GM23338 (cell line): ENCODE results near the gene EDIL3. TPM values are rescaled to one million over a fixed set of nuclear protein-coding genes. Genes with fewer than 3 reads are reported as not detected.

Source experiments
- REST ChIP-seq: IDR thresholded peaks from one replicate; pipeline ENCODE4 v1.6.1; 2018; ENCODE audit warnings: antibody characterized with exemption; ENCODE audit not compliant: unreplicated experiment
- STAT1 ChIP-seq: IDR thresholded peaks from one replicate; pipeline ENCODE4 v1.6.1; 2016; ENCODE audit warnings: antibody characterized with exemption; ENCODE audit not compliant: unreplicated experiment
- ZNF331 ChIP-seq: fragments of 250-450 bp; sonication (Bioruptor Pico); IDR thresholded peaks from 2 replicates; pipeline ENCODE4 v1.5.0; 2020; ENCODE audit warnings: low read depth, mild to moderate bottlenecking, moderate library complexity
- ZNF462 ChIP-seq: fragments of 250-450 bp; sonication (Bioruptor Pico); IDR thresholded peaks from 2 replicates; pipeline ENCODE4 v1.5.0; 2020; ENCODE audit warnings: mild to moderate bottlenecking, moderate library complexity
- polyA plus RNA-seq: library from polyadenylated mRNA; unstranded; fragments of >200 nt; fragmentation: Nextera tagmentation; extraction: Ambion mirVana; gene quantifications from 2 replicates; pipeline ENCODE4 v1.2.1, GENCODE V29; 2016
- total RNA-seq: library from RNA; depleted of rRNA; stranded (reverse); fragments of >200 nt; shearing (Covaris generic); gene quantifications from 2 replicates; pipeline ENCODE4 v1.2.3, GENCODE V29; 2014
- TF ChIP-seq, protein P1 (sequence below), 2 experiments: fragments of 200-600 bp in 1 of 2; sonication (generic) in 1 of 2; conservative IDR thresholded peaks; 2 replicates each; pipeline versions ENCODE4 v1.5.1 to v1.6.1; 2016 to 2017; ENCODE audit warnings: antibody characterized with exemption in 2 of 2, low read depth in 2 of 2, mild to moderate bottlenecking in 2 of 2, moderate library complexity in 1 of 2
- TF ChIP-seq, protein P2 (sequence below): IDR thresholded peaks from 2 replicates; pipeline ENCODE4 v1.6.1; 2016; ENCODE audit warnings: antibody characterized with exemption

Gene EDIL3
- total and polyA plus RNA-seq, 2 experiments from 2014 or later = 43.3 to 61.9 TPM

- TF ChIP-seq ZNF462 (CRISPR knock-in tag) = no peak
- TF ChIP-seq, protein P1, sequence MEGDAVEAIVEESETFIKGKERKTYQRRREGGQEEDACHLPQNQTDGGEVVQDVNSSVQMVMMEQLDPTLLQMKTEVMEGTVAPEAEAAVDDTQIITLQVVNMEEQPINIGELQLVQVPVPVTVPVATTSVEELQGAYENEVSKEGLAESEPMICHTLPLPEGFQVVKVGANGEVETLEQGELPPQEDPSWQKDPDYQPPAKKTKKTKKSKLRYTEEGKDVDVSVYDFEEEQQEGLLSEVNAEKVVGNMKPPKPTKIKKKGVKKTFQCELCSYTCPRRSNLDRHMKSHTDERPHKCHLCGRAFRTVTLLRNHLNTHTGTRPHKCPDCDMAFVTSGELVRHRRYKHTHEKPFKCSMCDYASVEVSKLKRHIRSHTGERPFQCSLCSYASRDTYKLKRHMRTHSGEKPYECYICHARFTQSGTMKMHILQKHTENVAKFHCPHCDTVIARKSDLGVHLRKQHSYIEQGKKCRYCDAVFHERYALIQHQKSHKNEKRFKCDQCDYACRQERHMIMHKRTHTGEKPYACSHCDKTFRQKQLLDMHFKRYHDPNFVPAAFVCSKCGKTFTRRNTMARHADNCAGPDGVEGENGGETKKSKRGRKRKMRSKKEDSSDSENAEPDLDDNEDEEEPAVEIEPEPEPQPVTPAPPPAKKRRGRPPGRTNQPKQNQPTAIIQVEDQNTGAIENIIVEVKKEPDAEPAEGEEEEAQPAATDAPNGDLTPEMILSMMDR (conservative IDR thresholded peaks at IDR 0.05; ENCODE audit: low read depth in 2 of 2) = no peak
- no peak for TF ChIP-seq STAT1
- no peak for TF ChIP-seq REST
- TF ChIP-seq, protein P2, sequence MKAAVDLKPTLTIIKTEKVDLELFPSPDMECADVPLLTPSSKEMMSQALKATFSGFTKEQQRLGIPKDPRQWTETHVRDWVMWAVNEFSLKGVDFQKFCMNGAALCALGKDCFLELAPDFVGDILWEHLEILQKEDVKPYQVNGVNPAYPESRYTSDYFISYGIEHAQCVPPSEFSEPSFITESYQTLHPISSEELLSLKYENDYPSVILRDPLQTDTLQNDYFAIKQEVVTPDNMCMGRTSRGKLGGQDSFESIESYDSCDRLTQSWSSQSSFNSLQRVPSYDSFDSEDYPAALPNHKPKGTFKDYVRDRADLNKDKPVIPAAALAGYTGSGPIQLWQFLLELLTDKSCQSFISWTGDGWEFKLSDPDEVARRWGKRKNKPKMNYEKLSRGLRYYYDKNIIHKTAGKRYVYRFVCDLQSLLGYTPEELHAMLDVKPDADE = no peak
- no peak for TF ChIP-seq ZNF331
Observed at GRCh38 chr5:83911367-83911919, 473.2 kb downstream of the EDIL3 start (continued).
